SU-DHL-6 (cell line): Measurements from ENCODE around the gene GGT6.

Experiments
- H2AFZ ChIP-seq: fragments of 200-600 bp; sonication (generic); 2 replicates; pipeline ENCODE4 v1.6.1; 2014; ENCODE audit warnings: low read depth, mild to moderate bottlenecking, moderate library complexity, mixed read lengths, antibody characterized with exemption, low read length; ENCODE audit not compliant: severe bottlenecking
- H3F3A ChIP-seq: fragments of 200-600 bp; shearing (Covaris generic); 2 replicates; pipeline ENCODE4 v1.6.0; 2016; ENCODE audit warnings: antibody characterized with exemption, mild to moderate bottlenecking; ENCODE audit not compliant: insufficient read depth
- H3K27ac ChIP-seq: fragments of 200-600 bp; sonication (generic); 2 replicates; pipeline ENCODE4 v1.5.1; 2016; ENCODE audit warnings: low read depth, mild to moderate bottlenecking, low read length, moderate library complexity, mixed read lengths
- H3K27me3 ChIP-seq: fragments of 200-600 bp; sonication (generic), shearing (Covaris generic); 2 replicates; pipeline ENCODE4 v1.6.0; 2014; ENCODE audit warnings: mild to moderate bottlenecking, low read length
- H3K36me3 ChIP-seq: fragments of 200-600 bp; sonication (generic); 2 replicates; pipeline ENCODE4 v1.6.1; 2014; ENCODE audit warnings: mild to moderate bottlenecking, low read length, mixed read lengths
- H3K4me2 ChIP-seq: fragments of 300-600, 200-600 bp; shearing (Covaris generic), sonication (generic); 2 replicates; pipeline ENCODE4 v1.6.0; 2014; ENCODE audit warnings: low read length, low read depth, mild to moderate bottlenecking; ENCODE audit not compliant: poor library complexity, severe bottlenecking
- H3K4me3 ChIP-seq: fragments of 200-600 bp; sonication (generic); 2 replicates; pipeline ENCODE4 v1.5.1; 2014; ENCODE audit warnings: antibody characterized with exemption, low read length, mild to moderate bottlenecking, mixed read lengths; ENCODE audit not compliant: insufficient read depth, poor library complexity, severe bottlenecking
- H3K79me2 ChIP-seq: fragments of 200-600 bp; sonication (generic); 2 replicates; pipeline ENCODE4 v1.6.1; 2014; ENCODE audit warnings: mild to moderate bottlenecking, low read length, moderate library complexity; ENCODE audit not compliant: insufficient read depth
- H3K9ac ChIP-seq: fragments of 200-600 bp; sonication (generic); 2 replicates; pipeline ENCODE4 v1.7.0; 2014; ENCODE audit warnings: mild to moderate bottlenecking, low read length
- H3K9me2 ChIP-seq: fragments of 200-600 bp; sonication (generic); replicated peaks from 2 replicates; pipeline ENCODE4 v1.6.1; 2014; ENCODE audit warnings: low read length; ENCODE audit not compliant: insufficient read depth
- H3K9me3 ChIP-seq: fragments of 200-600 bp; sonication (generic); 2 replicates; pipeline ENCODE4 v1.6.1; 2014; ENCODE audit warnings: low read length, mixed read lengths; ENCODE audit not compliant: insufficient read depth
- H4K20me1 ChIP-seq: fragments of 200-600 bp; sonication (generic); 2 replicates; pipeline ENCODE4 v1.6.1; 2014; ENCODE audit warnings: low read depth, mild to moderate bottlenecking, antibody characterized with exemption, low read length, moderate library complexity, mixed read lengths
- EZH2phosphoT487 ChIP-seq: fragments of 200-600 bp; sonication (generic), shearing (Covaris generic); conservative IDR thresholded peaks from 2 replicates; pipeline ENCODE4 v1.6.1; 2018; ENCODE audit warnings: mild to moderate bottlenecking, antibody characterized with exemption, low read length, moderate library complexity, mixed read lengths
- TF ChIP-seq, protein P1 (sequence below): fragments of 200-600 bp; sonication (generic); IDR thresholded peaks from one replicate; pipeline ENCODE4 v1.5.1; 2017; ENCODE audit warnings: antibody characterized with exemption, mild to moderate bottlenecking, low read length, moderate library complexity; ENCODE audit not compliant: insufficient read depth, poor library complexity, severe bottlenecking

The GGT6 gene

DNA sequence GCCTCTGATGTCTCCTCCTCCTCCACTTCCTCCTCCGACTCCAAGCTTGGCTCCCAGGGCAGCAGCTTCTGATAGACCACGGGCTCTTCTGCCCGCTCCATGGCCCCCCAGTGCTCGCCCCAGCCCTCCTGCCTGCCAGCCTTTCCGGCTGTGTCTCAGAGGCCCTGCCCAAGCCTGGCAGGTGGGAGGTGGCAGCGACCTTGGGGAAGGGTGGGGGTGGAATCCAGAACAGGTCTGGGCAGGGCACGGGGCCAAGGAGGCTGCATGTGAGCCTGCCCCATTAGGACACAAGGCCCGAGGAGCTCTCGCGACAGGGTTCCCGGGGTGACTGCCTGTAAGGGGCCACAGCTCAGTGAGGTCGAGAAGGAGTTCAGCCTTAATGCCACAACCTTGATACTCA, at the start of gene GGT6:
Gene GGT6 (minus strand): TSS at position 157 of the 400 bp plus-strand sequence. CDS start 56 bp downstream, at position 101.
- no peak within 1 kb of the TSS for H3K4me3 ChIP-seq
- H3K27ac ChIP-seq = no peak within 1 kb of the TSS
- H3K9ac ChIP-seq = no peak within 1 kb of the TSS
- no peaks in the 10 kb centered on the region for H4K20me1 ChIP-seq
- H3K9me2 ChIP-seq = no peaks in the 10 kb centered on the region
- H2AFZ ChIP-seq = no peak within 1 kb of the TSS
- no peaks in the 10 kb centered on the region for H3K27me3 ChIP-seq
- no peak within 1 kb of the TSS for H3K4me2 ChIP-seq
- TF ChIP-seq EZH2phosphoT487 = no peak
- TF ChIP-seq, protein P1, sequence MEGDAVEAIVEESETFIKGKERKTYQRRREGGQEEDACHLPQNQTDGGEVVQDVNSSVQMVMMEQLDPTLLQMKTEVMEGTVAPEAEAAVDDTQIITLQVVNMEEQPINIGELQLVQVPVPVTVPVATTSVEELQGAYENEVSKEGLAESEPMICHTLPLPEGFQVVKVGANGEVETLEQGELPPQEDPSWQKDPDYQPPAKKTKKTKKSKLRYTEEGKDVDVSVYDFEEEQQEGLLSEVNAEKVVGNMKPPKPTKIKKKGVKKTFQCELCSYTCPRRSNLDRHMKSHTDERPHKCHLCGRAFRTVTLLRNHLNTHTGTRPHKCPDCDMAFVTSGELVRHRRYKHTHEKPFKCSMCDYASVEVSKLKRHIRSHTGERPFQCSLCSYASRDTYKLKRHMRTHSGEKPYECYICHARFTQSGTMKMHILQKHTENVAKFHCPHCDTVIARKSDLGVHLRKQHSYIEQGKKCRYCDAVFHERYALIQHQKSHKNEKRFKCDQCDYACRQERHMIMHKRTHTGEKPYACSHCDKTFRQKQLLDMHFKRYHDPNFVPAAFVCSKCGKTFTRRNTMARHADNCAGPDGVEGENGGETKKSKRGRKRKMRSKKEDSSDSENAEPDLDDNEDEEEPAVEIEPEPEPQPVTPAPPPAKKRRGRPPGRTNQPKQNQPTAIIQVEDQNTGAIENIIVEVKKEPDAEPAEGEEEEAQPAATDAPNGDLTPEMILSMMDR = no peak
- no peaks in the 10 kb centered on the region for H3K36me3 ChIP-seq
- H3K9me3 ChIP-seq = no peaks in the 10 kb centered on the region
- no peaks in the 10 kb centered on the region for H3K79me2 ChIP-seq
- no peaks in the 10 kb centered on the region for H3F3A ChIP-seq

- Histone ChIP-seq H3K27ac (no peak overlapping the region), H3K79me2 (no peaks in the 10 kb centered on the region), H3K27me3 (no peaks in the 10 kb centered on the region), H4K20me1 (no peaks in the 10 kb centered on the region), H3K4me2 (no peak overlapping the region), H3K36me3 (no peaks in the 10 kb centered on the region), H3K9ac (no peak overlapping the region), H3F3A (no peaks in the 10 kb centered on the region), H3K4me3 (no peak overlapping the region), H3K9me3 (no peaks in the 10 kb centered on the region), H2AFZ (no peak overlapping the region), H3K9me2 (no peaks in the 10 kb centered on the region)
- TF ChIP-seq EZH2phosphoT487 = no peak
- TF ChIP-seq, protein P1 = no peak
Measured at GRCh38 chr17:4610162-4610561, 49.8 kb upstream of the GGT6 start.

DNA sequence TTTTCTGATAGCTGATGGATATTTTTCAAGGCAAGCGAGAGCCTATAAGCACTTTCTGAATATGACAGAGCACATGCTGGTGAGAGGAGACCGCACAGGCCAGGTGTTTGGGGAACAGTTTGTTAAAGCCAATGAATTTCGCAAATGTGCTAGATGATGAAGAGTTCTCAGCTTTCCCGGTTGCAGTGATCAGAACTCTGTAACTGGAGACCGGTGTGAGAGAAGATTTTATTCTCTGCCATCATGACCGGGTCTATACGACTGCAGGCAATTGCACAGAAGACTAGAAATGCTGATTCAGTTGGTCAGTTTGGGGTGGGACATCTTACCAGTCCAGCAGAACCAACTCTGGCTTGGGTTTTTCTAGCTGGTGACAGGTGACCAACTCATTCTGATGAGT, 49.4 kb upstream of the GGT6 start:
- TF ChIP-seq, protein P1 = no peak
- TF ChIP-seq EZH2phosphoT487 = no peak
- Histone ChIP-seq H3K9me2 (no peaks in the 10 kb centered on the region), H3K9ac (no peak overlapping the region), H3F3A (no peaks in the 10 kb centered on the region), H3K36me3 (no peaks in the 10 kb centered on the region), H4K20me1 (no peaks in the 10 kb centered on the region), H2AFZ (no peak overlapping the region), H3K4me3 (no peak overlapping the region), H3K27ac (no peak overlapping the region), H3K4me2 (no peak overlapping the region), H3K27me3 (no peaks in the 10 kb centered on the region), H3K9me3 (no peaks in the 10 kb centered on the region), H3K79me2 (no peaks in the 10 kb centered on the region)

DNA sequence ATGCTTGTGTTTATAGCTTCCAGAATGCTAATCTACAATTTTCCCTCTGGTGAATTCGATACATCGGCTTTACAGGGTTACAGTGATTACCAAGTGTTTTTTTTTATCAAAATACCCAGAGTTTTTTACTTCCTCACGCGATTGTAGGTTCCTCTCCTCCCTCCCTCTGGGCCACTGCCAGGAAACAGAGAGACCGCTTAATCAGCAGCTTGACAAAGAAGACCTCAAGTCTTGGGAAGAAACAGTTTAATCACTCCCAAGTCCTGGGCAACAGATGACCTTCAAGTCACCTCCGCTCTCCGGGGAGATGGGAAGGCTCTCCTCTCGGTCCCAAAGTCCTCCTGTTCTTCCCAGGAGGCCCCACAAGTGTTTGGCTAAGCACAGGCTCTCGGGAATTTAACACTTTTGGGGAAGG, 47.4 kb upstream of the GGT6 start:
- Histone ChIP-seq H3F3A (no peaks in the 10 kb centered on the region), H3K9me3 (no peaks in the 10 kb centered on the region), H3K4me3 (no peak overlapping the region), H4K20me1 (no peaks in the 10 kb centered on the region), H3K4me2 (no peak overlapping the region), H3K27me3 (no peaks in the 10 kb centered on the region), H3K36me3 (no peaks in the 10 kb centered on the region), H3K9me2 (no peaks in the 10 kb centered on the region), H3K27ac (no peak overlapping the region), H2AFZ (no peak overlapping the region), H3K9ac (no peak overlapping the region), H3K79me2 (no peaks in the 10 kb centered on the region)
- no peak for TF ChIP-seq EZH2phosphoT487
- TF ChIP-seq, protein P1 = no peak
